HepG2 (cell line): Measurements from ENCODE around the gene BRAF. TPM values are rescaled to one million over a fixed set of nuclear protein-coding genes. Genes with fewer than 3 reads are reported as not detected.

Source experiments
- ATAC-seq: fragments of 200-7000 bp; cut with Tn5 transposase; 3 replicates; pipeline ENCODE4 v1.9.1; 2020; ENCODE audit warnings: mild to moderate bottlenecking, moderate library complexity
- BruUV-seq: library from RNA; stranded (reverse); fragments of 400-500 nt; replicated peaks from 2 replicates; lab custom pipeline; 2021; lab: Mats Ljungman, UMichigan
- CTCF ChIA-PET: fragments of 300-600 bp; formaldehyde crosslinking; extraction: SDS; loops from one replicate; lab custom pipeline; 2021; ENCODE audit warnings: low total read pairs, inconsistent platforms, low intra/inter-chr PET ratio; lab: Yijun Ruan, JAX
- POLR2A ChIA-PET: fragments of 350-600 bp; sonication (Branson Sonifier 250); formaldehyde crosslinking; loops from one replicate; lab custom pipeline; 2020; ENCODE audit warnings: antibody characterized with exemption, inconsistent platforms; lab: Yijun Ruan, JAX
- DNase-seq: peaks from one replicate; pipeline ENCODE4 v3.0.0-alpha.2; 2015; ENCODE audit warnings: low spot score
- FAIRE-seq: peaks from 3 replicates; lab custom pipeline; 2011; peaks lifted over from hg19 to GRCh38; lab: Jason Lieb, UNC
- H2AFZ ChIP-seq: one replicate; pipeline ENCODE4 v1.6.1; 2011; ENCODE audit warnings: low read length, inconsistent platforms
- H3K27ac ChIP-seq: fragments of 300-600 bp; 3 replicates; pipeline ENCODE4 v1.8.0; 2011; ENCODE audit warnings: mixed run types, mild to moderate bottlenecking, mixed read lengths, low read length, inconsistent platforms; ENCODE audit not compliant: insufficient read depth; ENCODE audit errors: extremely low read length
- H3K27me3 ChIP-seq, 2 experiments: fragments of 200-600 bp in 1 of 2; 2 replicates in 1 of 2; 3 replicates in 1 of 2; pipeline versions ENCODE4 v1.6.0 to v1.8.0; 2011; ENCODE audit warnings: low read length in 2 of 2, mild to moderate bottlenecking in 2 of 2, moderate library complexity in 2 of 2, inconsistent platforms in 1 of 2; ENCODE audit not compliant: insufficient read depth in 2 of 2, control insufficient read depth in 1 of 2
- H3K36me3 ChIP-seq, 2 experiments: fragments of 200-600 bp in 1 of 2; replicated peaks in 1 of 2; 2 replicates in 1 of 2; 3 replicates in 1 of 2; pipeline versions ENCODE4 v1.5.1 to v1.8.0; 2011; ENCODE audit warnings: low read length in 2 of 2, inconsistent platforms in 1 of 2; ENCODE audit not compliant: insufficient read depth in 2 of 2, control insufficient read depth in 1 of 2
- H3K4me1 ChIP-seq: 2 replicates; pipeline ENCODE4 v1.5.1; 2012; ENCODE audit warnings: low read length, inconsistent platforms; ENCODE audit not compliant: insufficient read depth
- H3K4me2 ChIP-seq: 2 replicates; pipeline ENCODE4 v1.6.0; 2011; ENCODE audit warnings: low read depth, low read length, inconsistent platforms
- H3K4me3 ChIP-seq, 3 experiments: fragments of 200-600 bp in 1 of 3; sonication (generic), shearing (Covaris generic) in 1 of 3; replicated peaks in 1 of 3; 2 replicates each; pipeline ENCODE4 v1.5.1; 2011 to 2016; ENCODE audit warnings: low read length in 3 of 3, inconsistent platforms in 2 of 3, low read depth in 2 of 3, mild to moderate bottlenecking in 2 of 3, control low read depth in 1 of 3, mixed read lengths in 1 of 3; ENCODE audit not compliant: insufficient read depth in 1 of 3
- H3K79me2 ChIP-seq: one replicate; pipeline ENCODE4 v1.6.1; 2011; ENCODE audit warnings: low read length, inconsistent platforms; ENCODE audit not compliant: insufficient read depth
- H3K9ac ChIP-seq: 2 replicates; pipeline ENCODE4 v1.6.0; 2011; ENCODE audit warnings: mild to moderate bottlenecking, low read depth, low read length, inconsistent platforms; ENCODE audit not compliant: insufficient read depth
- H3K9me3 ChIP-seq: 2 replicates; pipeline ENCODE4 v1.5.1; 2012; ENCODE audit warnings: mild to moderate bottlenecking, low read length
- H4K20me1 ChIP-seq: 2 replicates; pipeline ENCODE4 v1.6.0; 2011; ENCODE audit warnings: inconsistent platforms, mild to moderate bottlenecking, low read length, moderate library complexity; ENCODE audit not compliant: insufficient read depth
- MEIS1 ChIP-seq: sonication (generic); formaldehyde crosslinking; IDR thresholded peaks from 2 replicates; pipeline ENCODE4 v1.9.0; 2021; ENCODE audit warnings: mild to moderate bottlenecking, missing genetic modification reagents, moderate library complexity, borderline replicate concordance
- NBN ChIP-seq: fragments of 450-650 bp; conservative IDR thresholded peaks from 2 replicates; pipeline ENCODE4 v1.6.1; 2017
- PLRG1 ChIP-seq: fragments of 450-650 bp; conservative IDR thresholded peaks from 2 replicates; pipeline ENCODE4 v1.6.1; 2016
- SRSF1 ChIP-seq: fragments of 200-400 bp; formaldehyde crosslinking; optimal IDR thresholded peaks from 2 replicates; pipeline ENCODE3; 2017; ENCODE audit warnings: mild to moderate bottlenecking, low read depth, low read length, moderate library complexity
- ZNF652 ChIP-seq: IDR thresholded peaks from 2 replicates; pipeline ENCODE4 v1.6.1; 2016; ENCODE audit warnings: low read depth, borderline replicate concordance
- WGBS: methylation state at CpG from one replicate; pipeline ENCODE4 v1.1.6; 2017; ENCODE audit warnings: low lambda C conversion rate; 5-methylcytosine and 5-hydroxymethylcytosine counted together
- in situ Hi-C: cut with HindIII; loops from 2 replicates; pipeline ENCODE4 v1.10.0; 2017; ENCODE audit warnings: low pct_unique_long_range_greater_than_20kb; ENCODE audit not compliant: extremely low pct_ligation_motif_present
- intact Hi-C: fragments of 100-400 bp; cut with micrococcal nuclease; formaldehyde crosslinking; loops from one replicate; pipeline ENCODE4 v1.10.0; 2022; ENCODE audit not compliant: unreplicated experiment
- polyA plus RNA-seq, 8 experiments: library from polyadenylated mRNA; depleted of rRNA in 3 of 8; stranded (reverse) in 7 of 8; unstranded in 1 of 8; fragments of >200 nt; fragmentation: Illumina TruSeq in 4 of 8; extraction: Trizol in 4 of 8; gene quantifications; 2 replicates each; pipeline versions ENCODE4 v1.2.1 to v1.2.3, GENCODE V29; 2011 to 2016; ENCODE audit warnings: low read depth in 4 of 8, missing spikeins in 1 of 8, mixed read lengths in 1 of 8; ENCODE audit not compliant: insufficient read depth in 1 of 8
- total RNA-seq, 5 experiments: library from RNA; depleted of rRNA; stranded (reverse); fragments of >200 nt; fragmentation: Illumina TruSeq; extraction: Trizol; gene quantifications; 2 replicates each; pipeline ENCODE4 v1.2.3, GENCODE V29; 2016; ENCODE audit warnings: low read depth in 1 of 5
- TF ChIP-seq, protein P1 (sequence below): sonication (generic); formaldehyde crosslinking; IDR thresholded peaks from 2 replicates; pipeline ENCODE4 v1.5.0; 2020; ENCODE audit warnings: missing genetic modification reagents
- TF ChIP-seq, protein P2 (sequence below): sonication (generic); formaldehyde crosslinking; IDR thresholded peaks from 2 replicates; pipeline ENCODE4 v1.5.0; 2020; ENCODE audit warnings: mild to moderate bottlenecking, missing genetic modification reagents
- TF ChIP-seq, protein P3 (sequence below): sonication (generic); formaldehyde crosslinking; IDR thresholded peaks from 2 replicates; pipeline ENCODE4 v1.5.0; 2020; ENCODE audit warnings: mild to moderate bottlenecking, missing genetic modification reagents, borderline replicate concordance
- TF ChIP-seq, protein P4 (sequence below): IDR thresholded peaks from 2 replicates; pipeline ENCODE4 v1.6.1; 2016
- TF ChIP-seq, protein P5 (sequence below): sonication (generic); formaldehyde crosslinking; IDR thresholded peaks from 2 replicates; pipeline ENCODE4 v1.8.0; 2022; ENCODE audit warnings: mild to moderate bottlenecking, missing genetic modification reagents, moderate library complexity

Gene BRAF
- total and polyA plus RNA-seq, 2 of the 13 experiments (the other 11 are each of a cell fraction or from before 2014, with no cell fraction given): 12.5 to 13.4 TPM

DNA sequence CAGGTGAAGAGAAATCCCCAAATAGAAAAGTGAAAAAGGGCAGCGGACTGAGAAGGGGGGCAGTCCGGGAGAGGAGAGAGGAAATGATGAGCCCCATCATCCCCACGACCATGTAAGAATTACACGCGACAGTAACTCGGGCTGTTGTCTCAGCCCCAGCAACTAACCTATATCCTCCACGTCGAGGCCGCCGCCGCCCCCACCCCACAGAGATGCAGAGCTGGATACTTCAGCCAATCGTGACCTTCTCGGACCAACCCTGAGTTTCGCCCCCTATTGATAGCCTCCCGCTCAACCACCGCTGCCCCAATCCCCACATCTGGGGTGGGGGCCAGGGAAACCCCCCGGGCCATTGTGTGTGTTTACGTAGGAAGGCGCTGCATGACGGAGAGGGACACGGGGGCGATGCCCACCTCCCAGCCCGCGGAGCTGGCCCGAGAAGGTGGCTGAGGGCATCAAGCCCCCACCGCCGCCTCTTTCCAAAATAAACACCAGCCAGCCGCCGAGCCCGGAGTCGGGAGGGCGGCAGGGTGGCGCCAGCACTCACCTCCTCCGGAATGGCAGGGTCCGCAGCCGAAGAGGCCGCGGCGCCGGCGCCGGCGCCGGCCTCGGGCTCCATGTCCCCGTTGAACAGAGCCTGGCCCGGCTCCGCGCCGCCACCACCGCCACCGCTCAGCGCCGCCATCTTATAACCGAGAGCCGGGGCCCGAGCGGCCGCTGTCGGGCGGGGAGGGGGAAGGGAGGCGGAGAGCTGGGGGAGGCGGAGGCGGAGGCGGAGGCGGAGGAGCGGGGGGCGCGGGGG is 509 bp downstream of the BRAF start:
- BruUV-seq: no TSS peak
- Histone ChIP-seq H3K27ac (peak overlapping the region; percentile 97), H3K9me3 (no peaks in the 10 kb centered on the region), H3K36me3 (no peaks in the 10 kb centered on the region), H2AFZ (no peak overlapping the region), H3K9ac (peak overlapping the region; percentile 92), H3K79me2 (peaks cover 48% of the 10 kb centered on the region), H3K4me3 (peak overlapping the region; percentile 84 to 92 (median 90)), H4K20me1 (0 out of 2 replicates have a peak, but pooled peaks cover 7% of the 10 kb centered on the region), H3K4me2 (peak overlapping the region; percentile 97), H3K4me1 (peaks cover 45% of the 10 kb centered on the region), H3K27me3 (no peaks in the 10 kb centered on the region; a peak in 1 of 5 replicates)
- in situ Hi-C loops: no loop called here
- ATAC-seq (peak; percentile 89), FAIRE-seq (peak; percentile 21), DNase-seq (peak; percentile 65)
- 4% methylated on average over 16 of the region's 69 CpGs for WGBS
- CTCF ChIA-PET: no interaction called here
- intact Hi-C loops: loop anchor here (1.0 to 5.0 kb wide), 4 partner anchors 42 to 113 kb away; partner anchors contain the start of gene MRPS33
- POLR2A ChIA-PET: interaction anchor here (0.7 to 2.4 kb wide), 9 partner anchors 11 to 180 kb away, joined by 3 to 22 read pairs (median 4); partner anchors contain the start of gene MRPS33
- TF ChIP-seq, protein P1, sequence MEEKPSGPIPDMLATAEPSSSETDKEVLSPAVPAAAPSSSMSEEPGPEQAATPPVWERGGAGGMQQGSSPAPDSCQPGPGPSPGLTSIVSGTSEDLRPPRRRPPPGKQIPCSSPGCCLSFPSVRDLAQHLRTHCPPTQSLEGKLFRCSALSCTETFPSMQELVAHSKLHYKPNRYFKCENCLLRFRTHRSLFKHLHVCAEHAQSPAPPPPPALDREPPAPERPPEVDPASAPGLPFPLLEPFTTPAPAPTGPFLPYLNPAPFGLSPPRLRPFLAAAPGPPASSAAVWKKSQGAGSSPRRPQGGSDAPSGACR (CRISPR knock-in tag): 0 out of 2 replicates have a peak, but pooled peaks have one; percentile 44
- no peak for TF ChIP-seq PLRG1
- TF ChIP-seq MEIS1: no peak
- TF ChIP-seq, protein P2, sequence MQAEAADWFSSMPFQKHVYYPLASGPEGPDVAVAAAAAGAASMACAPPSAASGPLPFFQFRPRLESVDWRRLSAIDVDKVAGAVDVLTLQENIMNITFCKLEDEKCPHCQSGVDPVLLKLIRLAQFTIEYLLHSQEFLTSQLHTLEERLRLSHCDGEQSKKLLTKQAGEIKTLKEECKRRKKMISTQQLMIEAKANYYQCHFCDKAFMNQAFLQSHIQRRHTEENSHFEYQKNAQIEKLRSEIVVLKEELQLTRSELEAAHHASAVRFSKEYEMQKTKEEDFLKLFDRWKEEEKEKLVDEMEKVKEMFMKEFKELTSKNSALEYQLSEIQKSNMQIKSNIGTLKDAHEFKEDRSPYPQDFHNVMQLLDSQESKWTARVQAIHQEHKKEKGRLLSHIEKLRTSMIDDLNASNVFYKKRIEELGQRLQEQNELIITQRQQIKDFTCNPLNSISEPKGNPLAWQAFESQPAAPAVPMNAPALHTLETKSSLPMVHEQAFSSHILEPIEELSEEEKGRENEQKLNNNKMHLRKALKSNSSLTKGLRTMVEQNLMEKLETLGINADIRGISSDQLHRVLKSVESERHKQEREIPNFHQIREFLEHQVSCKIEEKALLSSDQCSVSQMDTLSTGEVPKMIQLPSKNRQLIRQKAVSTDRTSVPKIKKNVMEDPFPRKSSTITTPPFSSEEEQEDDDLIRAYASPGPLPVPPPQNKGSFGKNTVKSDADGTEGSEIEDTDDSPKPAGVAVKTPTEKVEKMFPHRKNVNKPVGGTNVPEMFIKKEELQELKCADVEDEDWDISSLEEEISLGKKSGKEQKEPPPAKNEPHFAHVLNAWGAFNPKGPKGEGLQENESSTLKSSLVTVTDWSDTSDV (CRISPR knock-in tag): no peak
- no peak for TF ChIP-seq NBN
- TF ChIP-seq, protein P3, sequence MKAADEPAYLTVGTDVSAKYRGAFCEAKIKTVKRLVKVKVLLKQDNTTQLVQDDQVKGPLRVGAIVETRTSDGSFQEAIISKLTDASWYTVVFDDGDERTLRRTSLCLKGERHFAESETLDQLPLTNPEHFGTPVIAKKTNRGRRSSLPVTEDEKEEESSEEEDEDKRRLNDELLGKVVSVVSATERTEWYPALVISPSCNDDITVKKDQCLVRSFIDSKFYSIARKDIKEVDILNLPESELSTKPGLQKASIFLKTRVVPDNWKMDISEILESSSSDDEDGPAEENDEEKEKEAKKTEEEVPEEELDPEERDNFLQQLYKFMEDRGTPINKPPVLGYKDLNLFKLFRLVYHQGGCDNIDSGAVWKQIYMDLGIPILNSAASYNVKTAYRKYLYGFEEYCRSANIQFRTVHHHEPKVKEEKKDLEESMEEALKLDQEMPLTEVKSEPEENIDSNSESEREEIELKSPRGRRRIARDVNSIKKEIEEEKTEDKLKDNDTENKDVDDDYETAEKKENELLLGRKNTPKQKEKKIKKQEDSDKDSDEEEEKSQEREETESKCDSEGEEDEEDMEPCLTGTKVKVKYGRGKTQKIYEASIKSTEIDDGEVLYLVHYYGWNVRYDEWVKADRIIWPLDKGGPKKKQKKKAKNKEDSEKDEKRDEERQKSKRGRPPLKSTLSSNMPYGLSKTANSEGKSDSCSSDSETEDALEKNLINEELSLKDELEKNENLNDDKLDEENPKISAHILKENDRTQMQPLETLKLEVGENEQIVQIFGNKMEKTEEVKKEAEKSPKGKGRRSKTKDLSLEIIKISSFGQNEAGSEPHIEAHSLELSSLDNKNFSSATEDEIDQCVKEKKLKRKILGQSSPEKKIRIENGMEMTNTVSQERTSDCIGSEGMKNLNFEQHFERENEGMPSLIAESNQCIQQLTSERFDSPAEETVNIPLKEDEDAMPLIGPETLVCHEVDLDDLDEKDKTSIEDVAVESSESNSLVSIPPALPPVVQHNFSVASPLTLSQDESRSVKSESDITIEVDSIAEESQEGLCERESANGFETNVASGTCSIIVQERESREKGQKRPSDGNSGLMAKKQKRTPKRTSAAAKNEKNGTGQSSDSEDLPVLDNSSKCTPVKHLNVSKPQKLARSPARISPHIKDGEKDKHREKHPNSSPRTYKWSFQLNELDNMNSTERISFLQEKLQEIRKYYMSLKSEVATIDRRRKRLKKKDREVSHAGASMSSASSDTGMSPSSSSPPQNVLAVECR (CRISPR knock-in tag): peak; percentile 61; the same call in 1 of the 2 replicates
- peak; percentile 96 for TF ChIP-seq SRSF1
- no peak for TF ChIP-seq ZNF652 (CRISPR knock-in tag)
- TF ChIP-seq, protein P4, sequence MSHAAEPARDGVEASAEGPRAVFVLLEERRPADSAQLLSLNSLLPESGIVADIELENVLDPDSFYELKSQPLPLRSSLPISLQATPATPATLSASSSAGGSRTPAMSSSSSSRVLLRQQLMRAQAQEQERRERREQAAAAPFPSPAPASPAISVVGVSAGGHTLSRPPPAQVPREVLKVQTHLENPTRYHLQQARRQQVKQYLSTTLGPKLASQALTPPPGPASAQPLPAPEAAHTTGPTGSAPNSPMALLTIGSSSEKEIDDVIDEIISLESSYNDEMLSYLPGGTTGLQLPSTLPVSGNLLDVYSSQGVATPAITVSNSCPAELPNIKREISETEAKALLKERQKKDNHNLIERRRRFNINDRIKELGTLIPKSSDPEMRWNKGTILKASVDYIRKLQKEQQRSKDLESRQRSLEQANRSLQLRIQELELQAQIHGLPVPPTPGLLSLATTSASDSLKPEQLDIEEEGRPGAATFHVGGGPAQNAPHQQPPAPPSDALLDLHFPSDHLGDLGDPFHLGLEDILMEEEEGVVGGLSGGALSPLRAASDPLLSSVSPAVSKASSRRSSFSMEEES (CRISPR knock-in tag): no peak
- TF ChIP-seq, protein P5, sequence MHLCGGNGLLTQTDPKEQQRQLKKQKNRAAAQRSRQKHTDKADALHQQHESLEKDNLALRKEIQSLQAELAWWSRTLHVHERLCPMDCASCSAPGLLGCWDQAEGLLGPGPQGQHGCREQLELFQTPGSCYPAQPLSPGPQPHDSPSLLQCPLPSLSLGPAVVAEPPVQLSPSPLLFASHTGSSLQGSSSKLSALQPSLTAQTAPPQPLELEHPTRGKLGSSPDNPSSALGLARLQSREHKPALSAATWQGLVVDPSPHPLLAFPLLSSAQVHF: 0 out of 2 replicates have a peak, but pooled peaks have one; percentile 15
